AG04450 (cell line): ENCODE measurements around the gene NOTCH1. TPM values are rescaled to one million over a fixed set of nuclear protein-coding genes. Genes with fewer than 3 reads are reported as not detected.

Source experiments
- CTCF ChIA-PET: fragments of 300-600, 350-600 bp; formaldehyde crosslinking; extraction: SDS; loops from one replicate; lab custom pipeline; 2022; ENCODE audit warnings: antibody characterized with exemption, inconsistent platforms; lab: Charles Lee
- POLR2A ChIA-PET: fragments of 350-600 bp; formaldehyde crosslinking; extraction: SDS; loops from one replicate; lab custom pipeline; 2021; ENCODE audit warnings: antibody characterized with exemption, inconsistent platforms; lab: Yijun Ruan, JAX
- DNase-seq: peaks from one replicate; pipeline ENCODE4 v3.0.0-alpha.2; 2011; ENCODE audit warnings: low read depth, low spot score
- H3K27ac ChIP-seq: one replicate; pipeline ENCODE4 v1.5.1; 2012; ENCODE audit warnings: low read depth, low read length, control low read depth
- H3K27me3 ChIP-seq: one replicate; pipeline ENCODE4 v1.6.0; 2012; ENCODE audit warnings: low read length; ENCODE audit not compliant: control insufficient read depth, insufficient read depth
- H3K4me3 ChIP-seq: 2 replicates; pipeline ENCODE4 v1.5.1; 2011; ENCODE audit warnings: mild to moderate bottlenecking, low read depth, low read length, control low read depth
- H3K9me3 ChIP-seq: 2 replicates; pipeline ENCODE4 v1.5.1; 2012; ENCODE audit warnings: low read length; ENCODE audit not compliant: control insufficient read depth, insufficient read depth
- polyA plus RNA-seq: library from polyadenylated mRNA; depleted of rRNA; stranded (reverse); fragments of >200 nt; gene quantifications from 2 replicates; pipeline ENCODE4 v1.2.3, GENCODE V29; 2011
- TF ChIP-seq, protein P1 (sequence below): IDR thresholded peaks from 2 replicates; pipeline ENCODE4 v1.5.1; 2011; ENCODE audit warnings: low read depth, low read length, control low read depth, inconsistent platforms

The NOTCH1 gene
- polyA plus RNA-seq, 1 experiment: 0.89 TPM

DNA sequence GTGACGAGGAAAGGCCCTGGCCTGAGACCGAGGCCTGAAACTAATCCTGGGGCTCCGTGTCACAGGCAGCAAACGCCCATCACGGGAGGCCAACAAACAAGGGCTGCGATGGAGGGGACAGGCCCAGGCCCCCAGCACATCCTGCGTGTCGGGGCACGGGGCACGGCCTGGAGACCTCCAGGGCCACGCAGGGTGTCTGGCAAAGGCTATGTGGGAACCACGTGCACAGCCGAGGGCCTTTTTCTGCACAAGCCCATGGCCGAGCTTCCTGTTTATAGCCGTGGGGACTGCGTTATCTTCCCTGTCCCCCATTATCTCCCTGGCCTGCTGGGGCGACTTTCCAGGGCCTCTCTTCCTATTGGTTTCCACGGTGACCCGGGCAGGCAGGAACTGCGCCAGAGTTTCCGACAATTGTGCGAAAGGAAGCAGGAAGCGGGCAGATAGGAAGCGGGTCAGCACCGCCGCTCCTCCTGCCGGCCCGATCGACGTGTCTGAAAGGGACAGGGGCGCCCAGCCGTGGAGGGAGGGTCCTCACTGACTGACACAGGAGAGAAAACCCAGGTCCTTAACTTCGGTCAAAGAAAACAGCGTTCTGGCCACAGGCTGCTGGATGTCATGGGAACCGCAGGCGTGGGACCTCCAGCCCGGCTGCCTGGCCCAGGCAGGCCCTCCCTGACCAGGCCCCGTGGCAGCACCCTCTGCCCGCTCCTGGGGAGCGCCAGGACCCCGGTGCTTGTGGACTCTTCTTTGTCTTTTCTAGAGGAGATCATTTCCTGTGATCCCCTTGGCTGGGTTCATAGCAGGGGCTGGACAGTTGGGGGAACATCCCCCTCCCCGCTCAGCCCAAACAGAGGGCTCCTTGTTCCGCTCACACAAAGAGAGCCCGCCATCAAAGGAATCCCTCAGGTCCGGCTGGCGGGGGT lies 33.9 kb downstream of the NOTCH1 start:
- Histone ChIP-seq H3K27ac (no peak overlapping the region), H3K4me3 (no peak overlapping the region), H3K27me3 (no peaks in the 10 kb centered on the region), H3K9me3 (peaks cover 7% of the 10 kb centered on the region; the same call in 1 of the 2 replicates)
- DNase-seq: no peak
- ChIA-PET POLR2A (no interaction called here), CTCF (no interaction called here)
- TF ChIP-seq, protein P1, sequence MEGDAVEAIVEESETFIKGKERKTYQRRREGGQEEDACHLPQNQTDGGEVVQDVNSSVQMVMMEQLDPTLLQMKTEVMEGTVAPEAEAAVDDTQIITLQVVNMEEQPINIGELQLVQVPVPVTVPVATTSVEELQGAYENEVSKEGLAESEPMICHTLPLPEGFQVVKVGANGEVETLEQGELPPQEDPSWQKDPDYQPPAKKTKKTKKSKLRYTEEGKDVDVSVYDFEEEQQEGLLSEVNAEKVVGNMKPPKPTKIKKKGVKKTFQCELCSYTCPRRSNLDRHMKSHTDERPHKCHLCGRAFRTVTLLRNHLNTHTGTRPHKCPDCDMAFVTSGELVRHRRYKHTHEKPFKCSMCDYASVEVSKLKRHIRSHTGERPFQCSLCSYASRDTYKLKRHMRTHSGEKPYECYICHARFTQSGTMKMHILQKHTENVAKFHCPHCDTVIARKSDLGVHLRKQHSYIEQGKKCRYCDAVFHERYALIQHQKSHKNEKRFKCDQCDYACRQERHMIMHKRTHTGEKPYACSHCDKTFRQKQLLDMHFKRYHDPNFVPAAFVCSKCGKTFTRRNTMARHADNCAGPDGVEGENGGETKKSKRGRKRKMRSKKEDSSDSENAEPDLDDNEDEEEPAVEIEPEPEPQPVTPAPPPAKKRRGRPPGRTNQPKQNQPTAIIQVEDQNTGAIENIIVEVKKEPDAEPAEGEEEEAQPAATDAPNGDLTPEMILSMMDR: no peak

GRCh38 chr9:136511144-136511669 lies 34.6 kb downstream of the NOTCH1 start:
- no peak overlapping the region for H3K4me3 ChIP-seq
- CTCF ChIA-PET: no interaction called here
- POLR2A ChIA-PET: no interaction called here

DNA sequence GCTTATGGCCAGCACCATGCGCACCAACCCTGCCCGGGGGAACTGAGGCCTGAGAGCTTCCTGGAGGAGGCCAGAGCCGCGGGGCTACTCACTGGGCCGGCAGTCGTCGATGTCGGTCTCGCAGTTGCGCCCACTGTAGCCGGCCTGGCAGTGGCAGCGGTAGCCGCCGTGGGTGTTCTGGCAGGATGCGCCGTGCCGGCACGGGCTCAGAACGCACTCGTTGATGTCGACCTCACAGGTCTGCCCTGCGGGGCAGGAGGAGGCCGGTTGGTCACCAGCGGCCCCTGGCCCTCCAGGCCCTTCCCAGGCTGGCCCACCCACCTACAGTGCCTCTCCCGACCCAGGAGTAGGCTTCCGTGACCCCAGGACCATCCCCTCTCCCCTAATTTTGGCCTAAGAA lies 35.3 kb downstream of the NOTCH1 start:
- Histone ChIP-seq H3K4me3 (no peak overlapping the region), H3K27ac (no peak overlapping the region), H3K9me3 (peaks cover 7% of the 10 kb centered on the region; the same call in 1 of the 2 replicates), H3K27me3 (no peaks in the 10 kb centered on the region)
- POLR2A ChIA-PET: no interaction called here
- CTCF ChIA-PET: no interaction called here
- no peak for DNase-seq
- TF ChIP-seq, protein P1: no peak

More at GRCh38 chr9:136511144-136511669, 34.6 kb downstream of the NOTCH1 start:
- Histone ChIP-seq H3K27ac (no peak overlapping the region), H3K9me3 (peaks cover 7% of the 10 kb centered on the region; the same call in 1 of the 2 replicates), H3K27me3 (no peaks in the 10 kb centered on the region)
- DNase-seq: no peak
- TF ChIP-seq, protein P1: no peak

DNA sequence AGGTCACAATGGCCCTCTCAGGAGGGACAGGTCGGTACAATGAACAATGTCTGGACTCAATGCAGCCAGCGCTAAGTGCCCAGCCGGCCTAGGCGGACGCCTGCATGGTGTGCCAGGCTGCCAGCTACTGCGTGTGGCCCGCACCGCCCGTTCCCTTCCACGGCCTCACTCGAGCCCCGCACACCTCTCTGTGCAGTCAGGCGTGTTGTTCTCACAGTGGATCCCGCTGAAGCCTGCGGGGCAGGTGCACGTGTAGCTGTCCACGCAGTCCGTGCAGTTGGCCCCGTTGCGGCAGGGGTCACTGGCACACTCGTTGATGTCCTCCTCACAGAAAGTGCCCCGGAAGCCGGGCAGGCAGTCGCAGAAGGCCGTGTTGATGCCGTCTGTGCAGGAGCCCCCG lies 36.3 kb downstream of the NOTCH1 start:
- no peak for DNase-seq
- Histone ChIP-seq H3K9me3 (peaks cover 7% of the 10 kb centered on the region; the same call in 1 of the 2 replicates), H3K27me3 (no peaks in the 10 kb centered on the region), H3K4me3 (no peak overlapping the region), H3K27ac (no peak overlapping the region)
- TF ChIP-seq, protein P1: no peak
- ChIA-PET CTCF (no interaction called here), POLR2A (no interaction called here)
